NCI-H226 (cell line): ENCODE data around the gene ARHGAP25.

Experiments used
- DNase-seq: peaks from one replicate; pipeline ENCODE4 v3.0.0-alpha.2; 2015

The ARHGAP25 gene

DNA sequence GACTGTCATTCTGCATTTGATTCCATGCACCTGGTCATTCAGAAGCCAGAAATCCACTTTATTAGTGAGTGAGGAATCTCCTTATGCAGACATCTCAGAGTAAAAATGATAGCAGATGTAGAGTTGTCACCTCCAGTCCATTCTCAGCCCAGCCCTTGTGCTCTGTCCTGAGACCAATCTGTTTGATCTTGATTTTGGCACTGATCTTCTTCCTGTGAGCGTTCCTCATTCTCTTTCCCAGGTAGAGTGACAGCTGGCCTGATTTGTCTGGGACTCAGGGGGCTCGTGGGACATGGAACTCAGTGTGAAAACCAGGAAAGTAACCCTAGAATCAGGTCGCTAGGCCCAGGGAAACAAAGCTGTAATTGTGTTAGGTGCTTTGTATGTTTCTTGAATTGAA is 8.9 kb downstream of the ARHGAP25 start:
- DNase-seq = no peak

DNA sequence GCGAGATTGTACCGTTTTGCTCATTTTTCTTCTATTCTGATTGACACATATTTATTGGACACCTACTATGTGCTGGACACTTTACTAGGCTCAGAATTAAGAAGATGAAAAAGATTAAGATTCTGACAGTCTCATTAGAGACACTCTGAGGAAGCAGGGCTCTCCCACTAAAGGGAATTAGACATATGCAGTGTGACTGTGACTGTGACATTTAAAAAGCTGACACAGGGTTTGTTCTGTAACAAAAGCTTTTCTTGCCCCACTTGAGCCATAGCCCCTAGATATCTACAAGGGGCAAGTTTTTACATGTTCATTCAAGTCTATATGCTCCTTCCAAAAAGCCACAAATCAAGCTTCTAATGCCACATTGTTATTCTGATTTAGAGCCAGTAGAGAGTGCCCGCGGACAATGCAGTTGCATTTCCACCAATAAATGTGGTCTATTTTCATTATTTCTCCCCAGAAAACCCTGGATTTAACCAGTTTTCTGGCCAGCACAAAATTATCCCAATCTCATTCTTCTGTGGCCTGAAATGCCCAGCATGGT is 9.8 kb downstream of the ARHGAP25 start:
- DNase-seq = no peak

DNA sequence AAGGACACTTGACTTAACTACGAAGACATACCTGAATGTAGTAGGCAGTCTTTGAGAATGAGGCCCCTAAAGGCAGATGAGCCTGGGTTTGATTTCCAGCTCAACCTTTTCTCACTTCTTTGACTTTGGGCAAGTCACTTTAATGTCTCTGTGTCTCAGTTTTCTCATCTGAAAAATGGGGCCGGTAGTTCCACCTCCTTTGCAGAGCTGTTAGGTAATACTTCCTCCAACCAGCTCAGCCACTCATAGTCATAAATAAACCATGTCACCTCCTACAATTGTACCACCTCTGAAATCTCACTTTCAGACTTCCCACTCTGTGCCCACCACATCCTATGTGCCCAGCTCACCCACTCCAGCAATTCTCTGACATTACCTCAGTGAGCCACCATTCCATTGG is 10.4 kb downstream of the ARHGAP25 start:
- no peak for DNase-seq

DNA sequence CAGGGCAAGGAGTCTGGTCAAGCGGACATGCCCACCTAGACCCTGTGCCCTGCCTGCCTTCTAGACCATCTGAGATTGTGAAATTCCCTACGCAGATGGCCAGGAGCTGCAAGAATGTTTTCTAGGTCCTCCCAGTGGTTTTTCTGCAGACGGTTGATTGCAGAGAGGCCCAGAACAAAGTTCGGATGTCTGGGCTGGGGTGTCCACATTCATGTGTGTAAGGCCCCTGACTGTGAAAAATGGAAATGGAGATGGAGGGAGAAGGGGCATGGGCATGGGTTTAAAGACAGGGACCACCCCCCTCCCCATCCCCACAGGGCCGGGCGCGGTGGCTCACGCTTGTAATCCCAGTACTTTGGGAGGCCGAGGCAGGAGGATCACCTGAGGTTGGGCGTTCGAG is 11.8 kb downstream of the ARHGAP25 start:
- no peak for DNase-seq

DNA sequence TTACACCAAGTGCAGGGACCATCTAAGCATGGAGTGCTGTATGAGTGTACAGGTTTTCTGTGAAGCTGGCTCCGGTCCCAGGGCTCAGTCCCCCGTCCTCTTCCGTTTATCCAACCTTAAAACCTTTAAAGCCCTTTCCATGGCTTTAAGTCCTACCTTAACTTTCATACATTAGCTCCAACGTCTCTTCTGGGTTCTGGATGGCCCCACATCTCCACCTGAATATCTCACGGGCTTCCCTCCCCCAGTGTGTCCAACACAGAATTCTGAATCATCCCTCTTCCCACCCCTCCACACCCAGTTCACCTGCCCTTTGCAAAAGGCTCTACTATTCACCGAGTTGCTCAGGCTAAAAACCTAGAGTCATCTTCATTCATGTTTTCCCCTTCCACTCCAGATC is 12.8 kb downstream of the ARHGAP25 start:
- DNase-seq = no peak

DNA sequence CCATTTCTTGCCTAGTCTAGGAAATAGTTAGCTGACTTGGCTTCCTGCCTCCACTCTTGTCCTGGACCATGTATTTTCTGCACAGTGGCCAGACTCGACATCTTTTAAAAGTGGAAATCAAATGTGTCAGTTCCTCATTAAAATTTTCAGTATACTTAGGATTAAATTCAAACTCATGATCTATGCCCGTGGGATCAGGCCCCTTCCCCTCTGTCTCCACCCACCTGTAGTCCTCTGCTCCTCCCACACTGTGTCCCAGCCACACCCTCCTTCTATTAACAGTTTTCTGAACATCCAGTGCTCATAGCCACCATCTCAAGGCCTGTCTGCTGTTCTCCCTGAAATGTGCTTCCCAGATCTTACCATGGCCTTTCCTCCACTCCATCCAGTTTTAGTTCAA is 13.3 kb downstream of the ARHGAP25 start:
- no peak for DNase-seq

DNA sequence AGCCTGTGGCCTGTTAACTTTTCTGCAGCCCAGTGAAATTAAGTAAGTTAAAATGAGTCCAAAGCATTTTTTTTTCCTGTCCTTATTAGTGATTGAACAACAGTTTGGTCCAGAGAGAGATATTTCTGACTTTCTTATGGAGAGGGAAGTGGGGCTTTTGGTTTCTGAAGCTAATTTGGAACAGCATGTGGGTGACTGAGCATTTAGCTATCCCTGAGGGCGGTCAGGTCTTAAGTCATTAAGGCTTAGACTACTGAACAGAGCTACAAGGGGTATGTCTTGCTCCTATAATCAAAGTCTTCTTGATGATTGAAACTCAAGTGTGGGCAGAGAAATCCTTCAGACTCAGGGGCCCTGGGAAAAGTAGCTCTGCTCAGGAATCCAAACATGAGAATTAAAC is 14.0 kb downstream of the ARHGAP25 start:
- no peak for DNase-seq

DNA sequence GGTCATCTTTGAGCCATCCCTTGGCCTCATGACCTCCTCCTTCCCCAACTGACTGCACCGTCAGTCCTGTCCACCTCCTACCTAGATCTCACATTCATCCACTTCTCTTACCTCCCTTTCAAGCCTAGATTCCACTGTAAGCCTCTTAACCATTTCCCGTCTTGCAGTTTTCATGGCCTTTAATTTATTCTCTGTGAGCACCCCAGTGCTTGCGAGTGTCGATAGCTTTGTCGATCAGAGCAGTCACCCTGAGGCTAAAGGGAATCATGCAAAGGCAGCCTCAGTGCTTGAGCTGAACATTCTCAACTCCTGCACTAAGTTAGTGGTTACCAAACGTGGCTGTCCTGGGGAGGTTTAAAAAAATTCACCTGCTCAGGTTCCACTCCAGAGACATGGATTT is 14.7 kb downstream of the ARHGAP25 start:
- no peak for DNase-seq

DNA sequence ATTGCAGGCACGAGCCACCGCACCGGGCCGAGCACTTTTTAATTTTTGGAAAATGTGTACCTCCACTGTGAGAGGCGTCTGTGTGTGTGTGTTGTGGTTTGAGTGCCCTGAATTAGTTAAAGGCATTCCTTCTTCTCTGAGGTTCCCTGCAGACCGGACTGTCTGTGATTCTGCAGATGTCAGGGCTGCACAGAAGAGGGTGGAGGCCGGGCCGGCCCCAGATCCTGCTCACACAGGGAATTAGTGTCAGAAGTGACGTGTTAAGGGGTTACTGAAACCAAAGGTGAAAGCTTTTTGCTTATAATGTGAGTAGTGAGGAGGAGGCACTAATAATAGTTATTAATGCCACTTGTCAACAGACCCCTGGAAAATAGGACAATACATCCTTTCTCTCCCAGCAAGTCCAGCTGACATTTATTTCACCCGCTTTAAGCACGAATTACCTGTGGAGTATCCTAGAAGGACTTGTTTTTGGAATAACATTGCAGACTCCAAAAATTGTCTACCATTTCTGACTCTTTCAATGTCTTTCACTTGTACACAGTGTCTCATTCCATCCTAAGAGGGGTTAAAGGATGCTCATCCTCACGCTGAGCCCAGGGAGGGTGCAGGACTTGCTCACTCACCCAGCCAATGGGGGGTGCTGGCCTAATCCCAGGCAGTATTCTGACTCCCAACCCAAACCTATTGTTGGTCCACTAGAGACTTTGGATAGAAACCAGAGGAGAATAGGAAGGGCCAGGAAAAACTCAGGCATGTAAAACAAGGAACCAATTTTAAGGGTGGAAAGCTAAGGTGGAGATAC is 16.2 kb downstream of the ARHGAP25 start:
- DNase-seq = no peak

DNA sequence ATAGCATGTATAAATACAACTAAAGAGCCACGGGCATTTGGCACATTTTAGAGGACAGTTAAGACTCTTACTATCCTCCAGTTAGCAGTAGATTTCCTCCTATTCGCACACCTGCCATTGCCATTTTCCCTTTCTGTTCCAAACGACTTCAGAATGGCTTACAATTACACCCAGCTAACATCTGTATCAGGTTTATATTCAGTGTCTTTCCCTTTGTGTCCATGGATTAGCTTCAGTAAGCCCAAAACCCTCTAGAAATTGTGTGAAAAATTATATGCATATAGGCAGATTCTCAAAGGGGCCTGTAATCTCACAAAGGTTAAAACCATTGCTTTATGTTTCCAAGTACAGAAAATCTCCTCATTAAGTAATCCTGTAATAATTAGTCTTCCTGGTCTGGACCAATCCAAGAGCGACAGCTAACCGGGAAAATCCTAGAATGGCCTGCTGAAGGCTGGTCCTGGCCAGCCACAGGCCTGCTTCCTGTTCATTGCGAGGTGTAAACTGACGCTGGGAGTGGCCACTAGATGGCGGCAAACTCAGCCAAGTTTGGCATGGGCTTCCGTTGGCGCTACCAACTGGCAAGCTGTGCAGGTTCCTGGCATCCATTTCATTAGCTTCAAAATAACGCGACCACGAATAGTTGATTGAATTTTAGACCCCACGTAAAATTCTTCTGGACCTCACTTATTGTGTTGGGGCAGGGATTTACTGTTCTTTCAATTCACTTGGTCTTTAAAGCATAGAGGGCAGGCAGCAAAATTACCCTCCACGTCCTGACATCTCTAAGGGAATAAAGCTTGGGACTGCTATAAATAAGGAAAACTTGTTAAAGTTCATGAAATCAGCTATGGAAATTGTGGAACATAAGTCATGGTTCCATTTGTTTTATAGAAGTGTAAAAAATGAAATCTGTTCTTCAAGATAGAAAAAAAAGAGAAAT is 17.1 kb downstream of the ARHGAP25 start:
- peak; percentile 85 for DNase-seq

DNA sequence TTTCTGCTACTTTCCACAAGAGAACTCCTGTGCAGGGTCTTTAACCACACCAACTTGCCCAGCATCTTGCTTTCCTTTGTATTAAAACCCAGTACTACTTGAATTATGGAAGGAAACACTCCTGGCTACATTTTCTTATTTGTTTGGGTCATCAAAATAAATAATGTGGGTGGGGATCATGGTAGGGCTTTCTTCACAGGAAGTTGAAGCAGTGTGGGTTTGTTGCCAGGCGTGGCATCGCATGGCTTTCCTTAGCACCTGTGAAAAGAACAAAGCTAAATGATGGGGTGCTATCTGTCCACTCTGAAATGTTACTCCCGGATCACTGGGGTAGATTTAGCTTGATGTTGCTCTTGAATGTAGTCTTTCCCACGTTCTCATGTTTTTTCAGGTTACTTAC is 18.7 kb downstream of the ARHGAP25 start:
- DNase-seq = no peak

DNA sequence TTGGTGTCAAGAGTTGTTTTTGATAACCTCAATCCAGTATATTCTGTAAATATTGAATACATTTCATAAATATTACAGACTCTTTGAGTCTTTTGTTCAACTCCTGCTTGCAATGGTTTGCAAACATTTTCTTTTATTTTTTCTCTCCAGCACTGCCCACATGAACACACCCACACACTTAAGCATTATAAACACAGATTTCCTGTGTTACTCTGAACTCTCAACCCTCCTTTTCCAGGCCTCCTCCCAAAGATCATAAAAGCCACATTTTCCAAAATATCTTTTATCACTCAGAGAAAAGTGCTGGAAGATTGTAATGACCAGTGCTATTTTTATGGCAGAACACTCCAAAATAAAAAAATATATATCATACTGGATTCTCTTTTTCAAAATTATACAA is 20.5 kb downstream of the ARHGAP25 start:
- no peak for DNase-seq

DNA sequence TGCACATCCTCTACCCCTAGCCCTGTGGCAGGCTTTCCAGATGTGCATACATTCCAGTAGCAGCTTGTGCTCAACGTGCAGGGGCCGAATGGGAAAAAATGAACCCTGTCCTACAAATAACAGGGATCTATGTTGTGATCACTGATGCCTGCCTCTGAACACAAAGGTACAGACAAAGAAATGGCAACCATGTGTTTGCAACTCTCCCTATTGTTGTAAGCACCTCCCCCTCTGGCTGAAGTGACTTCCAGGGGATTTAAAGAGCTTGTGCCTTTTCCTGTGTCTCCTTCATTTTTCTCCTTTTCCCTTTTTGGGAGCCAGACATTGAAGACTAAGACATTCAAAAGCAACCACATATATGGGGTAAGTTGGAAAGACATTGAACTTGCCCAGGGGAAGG is 21.6 kb downstream of the ARHGAP25 start:
- DNase-seq = no peak

DNA sequence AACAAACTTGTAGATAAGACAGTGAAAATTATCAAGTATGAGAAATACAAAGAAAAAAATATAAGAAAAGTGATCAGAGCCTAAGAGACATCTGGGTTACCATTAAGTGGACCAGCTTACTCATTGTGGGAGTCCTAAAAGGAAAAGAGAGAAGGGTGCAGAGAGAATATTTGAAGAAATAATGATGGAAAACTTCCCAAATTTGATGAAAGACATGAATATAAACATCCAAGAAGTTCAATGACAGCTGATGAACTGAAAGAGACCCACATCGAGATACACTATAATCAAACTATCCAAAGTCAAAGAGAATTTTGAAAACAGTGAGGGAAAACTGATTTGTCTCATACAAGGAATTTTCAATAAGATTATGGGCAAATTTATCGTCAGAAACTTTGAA is 22.5 kb downstream of the ARHGAP25 start:
- no peak for DNase-seq

DNA sequence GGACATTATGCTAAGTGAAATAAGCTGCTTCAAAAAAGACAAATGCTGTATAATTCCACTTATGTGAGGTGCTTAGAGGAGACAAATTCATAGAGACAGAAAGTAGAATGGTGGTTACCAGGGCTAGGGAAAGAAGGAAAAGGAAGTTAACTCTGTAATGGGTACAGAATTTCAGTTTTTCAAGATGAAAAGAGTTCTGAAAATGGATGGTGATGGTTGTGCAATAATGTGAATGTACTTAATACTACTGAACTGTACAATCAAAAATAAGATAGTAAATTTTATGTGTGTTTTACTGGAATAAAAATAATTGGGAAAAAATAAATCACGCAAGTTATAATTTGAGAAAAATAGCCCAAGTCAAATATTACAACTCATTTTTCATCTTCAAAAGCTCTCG is 27.5 kb downstream of the ARHGAP25 start:
- DNase-seq = no peak

DNA sequence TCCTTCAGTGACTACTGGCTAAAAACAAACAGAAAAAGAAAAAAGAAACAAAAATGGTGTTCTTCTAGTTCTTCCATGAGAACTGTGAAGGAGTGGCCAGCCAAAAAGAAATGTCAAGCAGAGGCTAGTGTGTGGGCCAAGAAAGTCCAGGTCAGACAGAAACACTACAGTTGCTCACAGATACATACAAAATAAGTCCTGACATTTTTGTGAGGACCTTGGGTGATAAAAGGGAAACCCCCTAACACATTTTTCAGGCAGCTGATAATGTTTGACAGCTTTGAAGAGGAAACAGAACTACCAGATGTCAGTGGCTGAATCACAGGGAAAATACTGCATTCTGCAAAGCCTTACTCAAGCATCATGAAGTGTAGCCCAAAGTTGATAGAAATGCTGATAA is 28.1 kb downstream of the ARHGAP25 start:
- DNase-seq = peak; percentile 82

DNA sequence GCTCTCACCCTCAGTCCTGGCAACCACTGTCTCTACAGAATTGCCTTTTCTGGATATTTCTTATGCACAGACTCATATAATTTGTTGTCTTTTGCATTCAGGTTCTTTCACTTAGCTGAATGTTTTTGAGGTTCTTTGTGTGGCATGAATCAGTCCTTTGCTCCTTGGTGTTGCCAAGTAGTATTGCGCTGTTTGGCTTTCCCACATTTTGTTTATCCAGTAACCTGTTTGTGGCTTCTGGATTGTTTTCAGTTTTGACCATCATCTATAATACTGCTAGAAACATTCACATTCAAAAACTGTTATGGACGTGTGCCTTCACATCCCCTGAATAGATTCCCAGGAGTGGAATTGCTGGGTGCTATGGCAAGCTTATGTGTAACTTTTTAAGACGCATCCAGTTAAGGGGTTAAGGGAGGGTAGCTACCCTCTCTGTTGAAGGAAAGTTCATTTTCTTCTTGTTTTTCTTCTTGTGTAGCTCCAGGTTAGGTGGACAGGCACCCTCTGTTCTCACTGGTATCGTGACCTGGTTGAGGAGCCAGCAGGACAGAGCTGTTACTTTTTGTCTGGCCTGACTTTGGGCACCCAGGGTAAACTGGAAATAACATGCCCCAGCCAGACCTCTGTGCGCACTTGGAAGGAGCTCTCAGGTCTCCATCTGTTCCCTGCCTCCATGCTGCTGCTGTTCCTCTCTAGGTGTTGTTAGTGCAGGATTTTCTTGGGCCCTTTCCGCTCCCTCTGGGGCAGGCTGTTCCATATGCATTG is 29.6 kb downstream of the ARHGAP25 start:
- no peak for DNase-seq

DNA sequence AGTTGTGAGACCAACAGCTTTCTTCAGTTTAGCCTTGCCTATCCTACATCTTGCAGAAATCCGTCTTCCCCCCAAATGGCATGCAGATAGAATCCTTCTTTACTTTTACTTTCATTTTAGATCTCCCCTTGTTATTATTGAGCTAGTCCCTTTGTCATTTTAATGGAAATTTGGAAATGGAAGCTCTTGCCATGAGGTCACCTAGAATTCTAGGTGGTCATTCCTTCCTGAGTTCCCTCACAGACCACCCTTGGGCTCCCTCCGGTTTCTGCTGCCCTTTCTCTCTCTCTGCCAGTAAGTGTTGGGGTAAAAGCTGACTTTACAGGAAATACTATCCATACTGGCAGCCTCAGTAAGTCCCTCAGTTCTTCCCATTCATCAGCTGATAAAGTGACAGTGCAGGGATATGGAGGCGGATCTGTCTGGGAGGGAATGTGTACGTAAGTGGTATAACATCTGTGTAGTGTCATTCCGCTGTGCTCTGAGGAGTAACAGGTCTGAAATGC is 30.2 kb downstream of the ARHGAP25 start:
- DNase-seq = no peak

DNA sequence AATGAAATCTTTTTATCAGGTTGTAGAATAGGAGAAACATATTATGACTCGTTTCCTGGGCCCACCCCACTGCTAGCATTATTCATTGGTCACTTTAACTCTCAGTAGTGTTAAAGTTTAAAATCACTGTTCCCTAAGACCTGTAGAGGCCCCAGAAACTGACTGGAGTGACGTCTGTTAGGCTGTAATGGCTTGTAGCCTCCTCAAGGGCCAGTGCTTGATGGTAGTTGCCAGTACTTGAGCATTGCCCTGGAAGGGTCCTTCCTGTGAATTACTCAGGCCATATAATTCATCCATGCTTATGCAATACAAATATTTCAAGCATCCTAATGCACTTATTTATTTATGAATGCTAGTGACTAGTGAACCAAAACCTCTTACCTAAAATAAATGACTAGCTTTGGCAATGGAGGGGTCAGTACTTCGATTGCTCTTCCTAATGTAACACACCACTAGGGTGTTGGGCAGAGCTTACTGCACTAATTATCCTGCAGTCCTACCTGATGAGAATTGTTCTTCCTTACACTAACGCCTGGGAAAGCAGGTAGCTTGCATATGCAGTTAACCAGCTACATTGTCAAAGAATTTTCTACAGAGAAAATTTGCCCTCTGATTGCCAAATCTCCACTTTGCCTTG is 31.2 kb downstream of the ARHGAP25 start:
- DNase-seq = peak; percentile 22

DNA sequence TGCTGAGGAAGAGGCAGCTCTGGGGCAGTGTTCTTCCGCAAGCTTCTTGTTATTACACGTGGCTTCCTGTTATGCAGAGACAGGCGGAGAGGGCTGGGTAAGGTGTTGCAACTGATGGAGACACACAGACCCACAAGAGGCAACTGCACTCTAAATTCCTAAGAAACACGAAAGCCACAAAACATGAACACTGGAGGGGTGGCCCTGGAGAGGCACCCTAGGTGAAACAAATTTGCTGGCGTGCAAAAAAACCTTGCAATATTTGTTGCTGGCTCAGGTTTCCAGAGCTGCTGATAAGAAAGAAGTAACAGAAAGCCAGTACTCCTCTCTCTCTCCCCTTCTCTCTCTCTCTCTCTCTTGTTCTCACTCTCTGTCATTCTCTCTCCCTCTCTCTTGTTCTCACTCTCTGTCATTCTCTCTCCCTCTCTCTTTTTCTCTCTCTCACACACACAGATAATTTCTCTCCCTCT is 31.8 kb downstream of the ARHGAP25 start:
- peak; percentile 90 for DNase-seq

DNA sequence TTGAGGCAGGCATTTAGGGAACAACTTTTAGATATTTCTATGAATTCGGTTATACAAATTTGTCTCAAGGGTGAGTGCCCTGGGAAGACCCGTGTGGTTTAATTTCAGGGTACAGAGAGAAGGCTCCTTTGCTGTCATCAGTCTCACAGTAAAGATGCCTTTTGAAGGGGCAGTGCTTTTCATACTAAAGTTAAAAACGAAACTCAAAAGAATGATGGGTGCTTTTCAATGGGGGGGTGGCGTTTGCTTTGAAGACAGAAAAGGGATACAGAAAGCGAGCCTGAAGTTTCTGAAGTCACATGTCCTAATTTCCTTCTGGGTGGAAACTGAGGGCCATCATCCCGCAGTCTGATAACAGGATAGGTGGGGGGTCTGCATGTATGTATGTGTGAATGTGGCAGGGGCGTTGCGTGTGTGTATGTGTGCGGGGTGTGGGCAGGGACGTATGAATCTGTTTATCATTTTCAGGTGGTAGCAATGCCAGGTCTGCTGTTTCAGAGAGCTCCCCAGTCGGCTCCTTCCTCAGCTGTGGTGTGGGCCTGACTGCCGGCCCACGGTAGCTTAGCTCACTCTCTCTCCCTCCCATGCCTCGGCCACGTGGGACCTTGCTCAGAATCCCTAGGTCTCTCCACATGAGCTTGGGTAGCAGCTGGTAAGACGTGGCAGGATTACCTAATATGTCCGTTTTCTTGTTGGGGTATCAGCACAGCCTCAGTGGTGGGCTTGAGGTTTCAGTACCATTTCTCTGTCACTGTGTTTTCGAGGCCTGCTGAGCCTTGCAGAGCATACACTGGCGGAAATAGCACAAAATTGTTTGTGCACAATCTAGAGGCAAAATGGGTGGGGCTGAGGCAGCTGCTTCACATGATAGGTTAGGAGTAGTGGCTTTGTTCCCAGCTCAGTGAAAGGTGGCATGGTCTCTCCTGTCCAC is 32.7 kb downstream of the ARHGAP25 start:
- no peak for DNase-seq
